ENCODE measurements around the gene GPR37.

The GPR37 gene

GRCh38 chr7:124779620-124780019, 14.0 kb upstream of the GPR37 start:
- DNase-seq = no peak

- no peak for DNase-seq
Observed at GRCh38 chr7:124779194-124779593, 13.6 kb upstream of the GPR37 start.

- DNase-seq = no peak
Observed at GRCh38 chr7:124777268-124777667, 11.7 kb upstream of the GPR37 start.

GRCh38 chr7:124776153-124776552, 10.6 kb upstream of the GPR37 start:
- no peak for DNase-seq

- no peak for DNase-seq
Observed at GRCh38 chr7:124775422-124775821, 9.8 kb upstream of the GPR37 start.

- no peak for DNase-seq
Observed at GRCh38 chr7:124773938-124774337, 8.3 kb upstream of the GPR37 start.

GRCh38 chr7:124773339-124773738, 7.7 kb upstream of the GPR37 start:
- DNase-seq = no peak

GRCh38 chr7:124769136-124769535, 3.5 kb upstream of the GPR37 start:
- no peak for DNase-seq

GRCh38 chr7:124768525-124768924, 2.9 kb upstream of the GPR37 start:
- no peak for DNase-seq

- DNase-seq = no peak
Observed at GRCh38 chr7:124764847-124765400, 668 bp downstream of the GPR37 start.

- DNase-seq = no peak
Observed at GRCh38 chr7:124764051-124764846, 1.3 kb downstream of the GPR37 start.

GRCh38 chr7:124762611-124763143, 2.9 kb downstream of the GPR37 start:
- DNase-seq = no peak

GRCh38 chr7:124761164-124761715, 4.4 kb downstream of the GPR37 start:
- DNase-seq = no peak

GRCh38 chr7:124758327-124758726, 7.3 kb downstream of the GPR37 start:
- DNase-seq = no peak

GRCh38 chr7:124754576-124755268, 10.9 kb downstream of the GPR37 start:
- DNase-seq = no peak

GRCh38 chr7:124752310-124752709, 13.3 kb downstream of the GPR37 start:
- no peak for DNase-seq

- no peak for DNase-seq
Observed at GRCh38 chr7:124751027-124751426, 14.6 kb downstream of the GPR37 start.

- DNase-seq = no peak
Observed at GRCh38 chr7:124747072-124747471, 18.5 kb downstream of the GPR37 start.

GRCh38 chr7:124738639-124739038, 27.0 kb downstream of the GPR37 start:
- no peak for DNase-seq

- no peak for DNase-seq
Observed at GRCh38 chr7:124737760-124738300, 27.8 kb downstream of the GPR37 start.

- no peak for DNase-seq
Observed at GRCh38 chr7:124728610-124729009, 37.0 kb downstream of the GPR37 start.

- DNase-seq = no peak
Observed at GRCh38 chr7:124724507-124725192, 40.9 kb downstream of the GPR37 start.

- no peak for DNase-seq
Observed at GRCh38 chr7:124724079-124724478, 41.5 kb downstream of the GPR37 start.

Measured in right hindlimb (tissue), 1 donor.